ENCODE results near the gene PODXL2.
"Not testable (repeated sequence)": the region's sequence is repeated elsewhere in the genome, so short reads cannot be mapped to it uniquely, and the experiment has no call there.

The PODXL2 gene

GRCh38 chr3:127677541-127678314 lies 48.7 kb downstream of the PODXL2 start:
- DNase-seq, result no peak

- no peak for DNase-seq
Measured at GRCh38 chr3:127678315-127678599, 49.3 kb downstream of the PODXL2 start.

- no peak for DNase-seq
Measured at GRCh38 chr3:127678611-127679533, 49.9 kb downstream of the PODXL2 start.

GRCh38 chr3:127679534-127680145 lies 50.7 kb downstream of the PODXL2 start:
- no peak for DNase-seq

GRCh38 chr3:127680146-127680661 lies 51.2 kb downstream of the PODXL2 start:
- DNase-seq, result no peak

- no peak for DNase-seq
Measured at GRCh38 chr3:127680798-127681221, 51.8 kb downstream of the PODXL2 start.

GRCh38 chr3:127682175-127682554 lies 53.2 kb downstream of the PODXL2 start:
- not testable (repeated sequence) for DNase-seq

- DNase-seq, result peak; percentile 57
Measured at GRCh38 chr3:127682561-127682960, 53.6 kb downstream of the PODXL2 start.

GRCh38 chr3:127684871-127685707 lies 56.1 kb downstream of the PODXL2 start:
- no peak for DNase-seq

GRCh38 chr3:127685708-127686511 lies 56.9 kb downstream of the PODXL2 start:
- DNase-seq, result peak; percentile 23

GRCh38 chr3:127686512-127686894 lies 57.5 kb downstream of the PODXL2 start:
- DNase-seq, result no peak

- no peak for DNase-seq
Measured at GRCh38 chr3:127687228-127687737, 58.3 kb downstream of the PODXL2 start.

GRCh38 chr3:127688022-127688415 lies 59.0 kb downstream of the PODXL2 start:
- DNase-seq, result no peak

- peak; percentile 88 for DNase-seq
Measured at GRCh38 chr3:127688416-127689265, 59.7 kb downstream of the PODXL2 start.

- DNase-seq, result no peak
Measured at GRCh38 chr3:127689266-127689860, 60.4 kb downstream of the PODXL2 start.

- DNase-seq, result no peak
Measured at GRCh38 chr3:127690106-127690505, 61.1 kb downstream of the PODXL2 start.

GRCh38 chr3:127690823-127691452 lies 62.0 kb downstream of the PODXL2 start:
- DNase-seq, result peak; percentile 39

- DNase-seq, result no peak
Measured at GRCh38 chr3:127691489-127691888, 62.5 kb downstream of the PODXL2 start.

GRCh38 chr3:127691974-127692373 lies 63.0 kb downstream of the PODXL2 start:
- no peak for DNase-seq
